Stimulated activated CD4-positive, alpha-beta T cell treated with anti-CD3 and anti-CD28 coated beads, Interleukin-15, amount 100 ng/mL, for 1 hour (primary cell): ENCODE results near the gene NCAPG2.

Experiments
- DNase-seq, 2 donors: peaks; one replicate each; pipeline ENCODE4 v3.0.0-alpha.2; 2020; ENCODE audit warnings: low read depth in 1 of 2, low spot score in 1 of 2

NCAPG2 gene

GRCh38 chr7:158602905-158603772 lies 101.5 kb downstream of the NCAPG2 start:
- DNase-seq: no peak

- DNase-seq: no peak
Measured at GRCh38 chr7:158602041-158602440, 102.6 kb downstream of the NCAPG2 start.

- no peak for DNase-seq
Measured at GRCh38 chr7:158601090-158601489, 103.5 kb downstream of the NCAPG2 start.

- no peak for DNase-seq
Measured at GRCh38 chr7:158596745-158597144, 107.9 kb downstream of the NCAPG2 start.

GRCh38 chr7:158596309-158596708 lies 108.3 kb downstream of the NCAPG2 start:
- no peak for DNase-seq

GRCh38 chr7:158595068-158595467 lies 109.5 kb downstream of the NCAPG2 start:
- DNase-seq: no peak

- no peak for DNase-seq
Measured at GRCh38 chr7:158592541-158592940, 112.1 kb downstream of the NCAPG2 start.

GRCh38 chr7:158591944-158592343 lies 112.7 kb downstream of the NCAPG2 start:
- no peak for DNase-seq

GRCh38 chr7:158590181-158590530 lies 114.4 kb downstream of the NCAPG2 start:
- no peak for DNase-seq

GRCh38 chr7:158589653-158590052 lies 115.0 kb downstream of the NCAPG2 start:
- DNase-seq: no peak

GRCh38 chr7:158588878-158589442 lies 115.6 kb downstream of the NCAPG2 start:
- DNase-seq: no peak

GRCh38 chr7:158588085-158588877 lies 116.3 kb downstream of the NCAPG2 start:
- DNase-seq: no peak

- DNase-seq: peak; percentile 15 to 58
Measured at GRCh38 chr7:158587162-158588084, 117.2 kb downstream of the NCAPG2 start, which contains the start of gene PTPRN2. PTPRN2 (minus strand) TSS chr7:158587823.

GRCh38 chr7:158586499-158587161 lies 118.0 kb downstream of the NCAPG2 start:
- DNase-seq: no peak

- no peak for DNase-seq
Measured at GRCh38 chr7:158585721-158586498, 118.7 kb downstream of the NCAPG2 start.

GRCh38 chr7:158584407-158584806 lies 120.2 kb downstream of the NCAPG2 start:
- no peak for DNase-seq

- no peak for DNase-seq
Measured at GRCh38 chr7:158583810-158584209, 120.8 kb downstream of the NCAPG2 start.

- DNase-seq: no peak
Measured at GRCh38 chr7:158583143-158583542, 121.5 kb downstream of the NCAPG2 start.

GRCh38 chr7:158582089-158582456 lies 122.5 kb downstream of the NCAPG2 start:
- DNase-seq: no peak
